Stimulated activated CD4-positive, alpha-beta T cell treated with anti-CD3 and anti-CD28 coated beads, Interleukin-1b, Interleukin-23, amount 100 ng/mL, for 48 hours (primary cell): ENCODE measurements around the gene CALN1.
A peak's percentile ranks its signal among the peaks of the same experiment; 100 is the strongest.
"Not testable (repeated sequence)": the region's sequence is repeated elsewhere in the genome, so short reads cannot be mapped to it uniquely, and the experiment has no call there.

Source experiments
- DNase-seq: peaks from one replicate; pipeline ENCODE4 v3.0.0-alpha.2; 2020

Gene CALN1

GRCh38 chr7:71776726-71777125, 635.4 kb downstream of the CALN1 start:
- DNase-seq, result no peak

GRCh38 chr7:71775648-71776047, 636.5 kb downstream of the CALN1 start:
- no peak for DNase-seq

- DNase-seq, result no peak
These were observed 639.4 kb downstream of the CALN1 start for GRCh38 chr7:71772779-71773178.

GRCh38 chr7:71770269-71770907, 641.8 kb downstream of the CALN1 start:
- no peak for DNase-seq

- DNase-seq, result no peak
These were observed 642.8 kb downstream of the CALN1 start for GRCh38 chr7:71769326-71769725.

- no peak for DNase-seq
These were observed 643.7 kb downstream of the CALN1 start for GRCh38 chr7:71768450-71768849.

GRCh38 chr7:71766016-71766415, 646.1 kb downstream of the CALN1 start:
- DNase-seq, result no peak

GRCh38 chr7:71761336-71761735, 650.8 kb downstream of the CALN1 start:
- no peak for DNase-seq

- no peak for DNase-seq
These were observed 657.3 kb downstream of the CALN1 start for GRCh38 chr7:71754828-71755227.

GRCh38 chr7:71753956-71754664, 658.0 kb downstream of the CALN1 start:
- DNase-seq, result no peak

- DNase-seq, result no peak
These were observed 658.9 kb downstream of the CALN1 start for GRCh38 chr7:71753236-71753635.

GRCh38 chr7:71752171-71752935, 659.8 kb downstream of the CALN1 start:
- DNase-seq, result peak; percentile 34

GRCh38 chr7:71750290-71750689, 661.8 kb downstream of the CALN1 start:
- no peak for DNase-seq

- no peak for DNase-seq
These were observed 666.1 kb downstream of the CALN1 start for GRCh38 chr7:71746006-71746405.

GRCh38 chr7:71740174-71740560, 672.0 kb downstream of the CALN1 start:
- no peak for DNase-seq

GRCh38 chr7:71739520-71740173, 672.5 kb downstream of the CALN1 start:
- no peak for DNase-seq

GRCh38 chr7:71737931-71738540, 674.1 kb downstream of the CALN1 start:
- not testable (repeated sequence) for DNase-seq

GRCh38 chr7:71735961-71736556, 676.1 kb downstream of the CALN1 start:
- DNase-seq, result peak; percentile 26

GRCh38 chr7:71733107-71733870, 678.8 kb downstream of the CALN1 start:
- DNase-seq, result peak; percentile 60

- DNase-seq, result no peak
These were observed 680.4 kb downstream of the CALN1 start for GRCh38 chr7:71731740-71732139.
